C4-2B (cell line): ENCODE results near the gene AIG1.

ENCODE experiments used
- CTCF ChIP-seq: fragments of 450-650 bp; conservative IDR thresholded peaks from 2 replicates; pipeline ENCODE4 v1.5.1; 2017; ENCODE audit warnings: mild to moderate bottlenecking
- ZFX ChIP-seq: fragments of 450-650 bp; IDR thresholded peaks from 2 replicates; pipeline ENCODE4 v1.6.1; 2017

DNA sequence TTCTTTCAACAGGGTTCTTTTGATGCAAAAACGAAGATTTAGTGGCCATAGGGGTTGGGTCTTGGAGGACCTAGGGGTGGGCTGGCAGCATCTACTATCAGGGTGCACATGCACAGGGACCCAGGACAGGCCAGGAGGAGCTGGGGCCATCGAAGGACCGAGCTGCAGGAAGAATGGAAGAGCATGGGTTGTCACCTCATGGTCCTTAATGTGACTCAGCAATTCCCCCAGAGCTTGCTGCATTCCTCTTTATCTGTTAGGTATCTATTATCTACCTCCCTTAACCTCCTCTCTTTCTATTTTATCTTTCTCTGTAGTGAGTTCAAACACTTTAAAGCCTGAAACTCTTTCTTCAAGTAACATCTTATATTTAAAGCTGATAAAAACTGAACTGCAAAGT lies 167.0 kb downstream of the AIG1 start:
- TF ChIP-seq CTCF: no peak
- no peak for TF ChIP-seq ZFX
